ENCODE measurements around the gene NTRK3.

- TF ChIP-seq GATA3 (IDR thresholded peaks at IDR 0.05; ENCODE audit: low read depth, low read length) (no peak), GATA2 (IDR thresholded peaks at IDR 0.05; ENCODE audit: low read depth, low read length) (no peak)
Measured at GRCh38 chr15:88256279-88257230, at the start of gene NTRK3.

All from SH-SY5Y (cell line).